Measurements from ENCODE around the gene CDK6.

GRCh38 chr7:92751902-92752901 is 84.2 kb downstream of the CDK6 start:
- TF ChIP-seq, protein P1, sequence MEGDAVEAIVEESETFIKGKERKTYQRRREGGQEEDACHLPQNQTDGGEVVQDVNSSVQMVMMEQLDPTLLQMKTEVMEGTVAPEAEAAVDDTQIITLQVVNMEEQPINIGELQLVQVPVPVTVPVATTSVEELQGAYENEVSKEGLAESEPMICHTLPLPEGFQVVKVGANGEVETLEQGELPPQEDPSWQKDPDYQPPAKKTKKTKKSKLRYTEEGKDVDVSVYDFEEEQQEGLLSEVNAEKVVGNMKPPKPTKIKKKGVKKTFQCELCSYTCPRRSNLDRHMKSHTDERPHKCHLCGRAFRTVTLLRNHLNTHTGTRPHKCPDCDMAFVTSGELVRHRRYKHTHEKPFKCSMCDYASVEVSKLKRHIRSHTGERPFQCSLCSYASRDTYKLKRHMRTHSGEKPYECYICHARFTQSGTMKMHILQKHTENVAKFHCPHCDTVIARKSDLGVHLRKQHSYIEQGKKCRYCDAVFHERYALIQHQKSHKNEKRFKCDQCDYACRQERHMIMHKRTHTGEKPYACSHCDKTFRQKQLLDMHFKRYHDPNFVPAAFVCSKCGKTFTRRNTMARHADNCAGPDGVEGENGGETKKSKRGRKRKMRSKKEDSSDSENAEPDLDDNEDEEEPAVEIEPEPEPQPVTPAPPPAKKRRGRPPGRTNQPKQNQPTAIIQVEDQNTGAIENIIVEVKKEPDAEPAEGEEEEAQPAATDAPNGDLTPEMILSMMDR (IDR thresholded peaks at IDR 0.05) = no peak
- TF ChIP-seq POLR2A (IDR thresholded peaks at IDR 0.05) = no peak
- no peak for TF ChIP-seq EP300 (IDR thresholded peaks at IDR 0.05)

Data from gastroesophageal sphincter (tissue), 3 donors.